WTC11 (cell line): ENCODE results near the gene HIVEP2.

Experiments used
- ATF2 ChIP-seq: sonication (generic); formaldehyde crosslinking; IDR thresholded peaks from 2 replicates; pipeline ENCODE4 v1.8.1; 2022; ENCODE audit warnings: low read depth, missing genetic modification reagents, borderline replicate concordance
- CREM ChIP-seq: sonication (generic); formaldehyde crosslinking; IDR thresholded peaks from 2 replicates; pipeline ENCODE4 v1.8.1; 2022; ENCODE audit warnings: mild to moderate bottlenecking, missing genetic modification reagents, moderate library complexity
- CTCF ChIP-seq: fragments of 200-600 bp; IDR thresholded peaks from 2 replicates; pipeline ENCODE4 v1.8.0; 2022; ENCODE audit warnings: antibody characterized with exemption
- FOXJ3 ChIP-seq: sonication (generic); formaldehyde crosslinking; IDR thresholded peaks from 2 replicates; pipeline ENCODE4 v1.9.0; 2021; ENCODE audit warnings: missing genetic modification reagents, mild to moderate bottlenecking, borderline replicate concordance
- FOXK1 ChIP-seq: sonication (generic); formaldehyde crosslinking; IDR thresholded peaks from 2 replicates; pipeline ENCODE4 v1.8.0; 2022; ENCODE audit warnings: mild to moderate bottlenecking, moderate library complexity, missing genetic modification reagents
- FOXP1 ChIP-seq: sonication (generic); formaldehyde crosslinking; IDR thresholded peaks from 2 replicates; pipeline ENCODE4 v1.8.0; 2022; ENCODE audit warnings: missing genetic modification reagents, mild to moderate bottlenecking, moderate library complexity, borderline replicate concordance
- HMGXB4 ChIP-seq: sonication (generic); formaldehyde crosslinking; IDR thresholded peaks from 2 replicates; pipeline ENCODE4 v1.8.1; 2023; ENCODE audit warnings: mild to moderate bottlenecking, moderate library complexity, missing genetic modification reagents
- IRF2 ChIP-seq: sonication (generic); formaldehyde crosslinking; IDR thresholded peaks from 2 replicates; pipeline ENCODE4 v1.8.0; 2022; ENCODE audit warnings: low read depth, missing genetic modification reagents, borderline replicate concordance
- MAX ChIP-seq: sonication (generic); formaldehyde crosslinking; IDR thresholded peaks from 2 replicates; pipeline ENCODE4 v1.8.0; 2022; ENCODE audit warnings: mild to moderate bottlenecking, missing genetic modification reagents
- MXD4 ChIP-seq: fragments of 250-450 bp; sonication (Bioruptor Pico); IDR thresholded peaks from 2 replicates; pipeline ENCODE4 v1.8.0; 2021; ENCODE audit warnings: mild to moderate bottlenecking, moderate library complexity, borderline replicate concordance
- SP1 ChIP-seq: sonication (generic); formaldehyde crosslinking; conservative IDR thresholded peaks from 2 replicates; pipeline ENCODE4 v1.8.1; 2022; ENCODE audit warnings: missing genetic modification reagents
- ZBTB21 ChIP-seq: sonication (generic); formaldehyde crosslinking; IDR thresholded peaks from 2 replicates; pipeline ENCODE4 v1.8.1; 2023; ENCODE audit warnings: mild to moderate bottlenecking, missing genetic modification reagents, borderline replicate concordance
- ZNF121 ChIP-seq: sonication (generic); formaldehyde crosslinking; IDR thresholded peaks from 2 replicates; pipeline ENCODE4 v1.8.0; 2023; ENCODE audit warnings: missing genetic modification reagents
- ZNF281 ChIP-seq: sonication (generic); formaldehyde crosslinking; IDR thresholded peaks from 2 replicates; pipeline ENCODE4 v1.8.0; 2023; ENCODE audit warnings: mild to moderate bottlenecking, missing genetic modification reagents

GRCh38 chr6:142848976-142849375, 96.0 kb downstream of the HIVEP2 start:
- no peak for TF ChIP-seq CTCF
- no peak for TF ChIP-seq MAX (CRISPR knock-in tag)
- no peak for TF ChIP-seq SP1 (CRISPR knock-in tag)
- no peak for TF ChIP-seq FOXK1 (CRISPR knock-in tag)
- no peak for TF ChIP-seq IRF2 (CRISPR knock-in tag)
- no peak for TF ChIP-seq ZNF281 (CRISPR knock-in tag)
- no peak for TF ChIP-seq HMGXB4 (CRISPR knock-in tag)
- no peak for TF ChIP-seq CREM (CRISPR knock-in tag)
- TF ChIP-seq ZNF121 (CRISPR knock-in tag) = no peak
- no peak for TF ChIP-seq ZBTB21
- TF ChIP-seq MXD4 (CRISPR knock-in tag) = no peak
- TF ChIP-seq FOXP1 (CRISPR knock-in tag) = no peak
- TF ChIP-seq FOXJ3 (CRISPR knock-in tag) = no peak
- TF ChIP-seq ATF2 = no peak
